Activated CD8-positive, alpha-beta T cell treated with anti-CD3 and anti-CD28 coated beads for 36 hours (primary cell): ENCODE measurements around the gene PROM1. TPM values are rescaled to one million over a fixed set of nuclear protein-coding genes. Genes with fewer than 3 reads are reported as not detected.
A peak's percentile ranks its signal among the peaks of the same experiment; 100 is the strongest.

Source experiments
- ATAC-seq: fragments of 200-7000 bp; cut with Tn5 transposase; one replicate; pipeline ENCODE4 v1.10.0; 2021; ENCODE audit warnings: mild to moderate bottlenecking, moderate library complexity
- CTCF ChIA-PET: fragments of 350-600 bp; sonication (Branson Sonifier 250); formaldehyde crosslinking; loops from one replicate; lab custom pipeline; 2021; ENCODE audit warnings: antibody characterized with exemption; lab: Charles Lee
- POLR2A ChIA-PET: fragments of 350-600 bp; sonication (Branson Sonifier 250); formaldehyde crosslinking; loops from one replicate; lab custom pipeline; 2021; ENCODE audit warnings: antibody characterized with exemption; lab: Charles Lee
- DNase-seq: peaks from one replicate; pipeline ENCODE4 v3.0.0-alpha.2; 2020
- H3K27ac Mint-ChIP-seq: one replicate; pipeline ENCODE4 v1.8.0; 2021; ENCODE audit warnings: mild to moderate bottlenecking, mixed read lengths
- H3K27me3 Mint-ChIP-seq: one replicate; pipeline ENCODE4 v1.8.0; 2021; ENCODE audit warnings: mixed read lengths
- H3K36me3 Mint-ChIP-seq: one replicate; pipeline ENCODE4 v1.8.0; 2021; ENCODE audit warnings: low read depth, mixed read lengths
- H3K4me1 Mint-ChIP-seq: one replicate; pipeline ENCODE4 v1.8.0; 2021; ENCODE audit warnings: low read depth, mixed read lengths
- H3K4me3 Mint-ChIP-seq: one replicate; pipeline ENCODE4 v1.8.0; 2021; ENCODE audit warnings: mild to moderate bottlenecking, moderate library complexity, mixed read lengths
- H3K9me3 Mint-ChIP-seq: one replicate; pipeline ENCODE4 v1.8.0; 2021; ENCODE audit warnings: mixed read lengths
- CTCF ChIP-seq: fragments of 200-600 bp; IDR thresholded peaks from one replicate; pipeline ENCODE4 v1.8.0; 2022; ENCODE audit warnings: antibody characterized with exemption, mild to moderate bottlenecking
- intact Hi-C: fragments of 100-400 bp; cut with micrococcal nuclease; formaldehyde crosslinking; loops from one replicate; pipeline ENCODE4 v1.10.0; 2022
- total RNA-seq, 2 experiments: library from RNA; stranded (reverse); gene quantifications; one replicate each; pipeline ENCODE4 v1.2.3, GENCODE V29; 2021

The PROM1 gene
- total RNA-seq, 2 experiments from 2014 or later, result 0.22 TPM; not detected in 1

- no peak overlapping the region for H3K27ac Mint-ChIP-seq
- no peak for TF ChIP-seq CTCF
- peaks cover 65% of the 10 kb centered on the region for H3K27me3 Mint-ChIP-seq
- ChIA-PET POLR2A (interaction anchor here (0.5 to 1.0 kb wide), 2 partner anchors 72 to 139 kb away, joined by 3 to 4 read pairs; no protein-coding TSS in a partner anchor), CTCF (interaction anchor here (1.2 kb wide), 2 partner anchors 27 to 183 kb away, joined by 3 read pairs; no protein-coding TSS in a partner anchor)
- ATAC-seq (peak; percentile 55), DNase-seq (no peak)
- intact Hi-C loops, result no loop called here
- no peaks in the 10 kb centered on the region for H3K36me3 Mint-ChIP-seq
- peaks cover 19% of the 10 kb centered on the region for H3K4me1 Mint-ChIP-seq
- no peaks in the 10 kb centered on the region for H3K9me3 Mint-ChIP-seq
- peak overlapping the region; percentile 66 for H3K4me3 Mint-ChIP-seq
These were observed 1.8 kb downstream of the PROM1 start for GRCh38 chr4:16082041-16082425.

- POLR2A ChIA-PET, result no interaction called here
- Mint-ChIP-seq H3K4me3 (no peak overlapping the region), H3K36me3 (no peaks in the 10 kb centered on the region), H3K4me1 (peaks cover 18% of the 10 kb centered on the region), H3K27ac (no peak overlapping the region), H3K9me3 (no peaks in the 10 kb centered on the region), H3K27me3 (peaks cover 47% of the 10 kb centered on the region)
- DNase-seq (peak; percentile 7), ATAC-seq (no peak)
- CTCF ChIA-PET, result interaction anchor here (1.7 kb wide), 1 partner anchor 186 kb away, joined by 7 read pairs; no protein-coding TSS in a partner anchor
- TF ChIP-seq CTCF, result no peak
- intact Hi-C loops, result no loop called here
These were observed 4.8 kb downstream of the PROM1 start for GRCh38 chr4:16079046-16079445.

- CTCF ChIA-PET, result interaction anchor here (1.7 kb wide), 1 partner anchor 186 kb away, joined by 7 read pairs; no protein-coding TSS in a partner anchor
- no peak for TF ChIP-seq CTCF
- no peak for ATAC-seq
- Mint-ChIP-seq H3K27me3 (peaks cover 42% of the 10 kb centered on the region), H3K9me3 (no peaks in the 10 kb centered on the region), H3K27ac (no peak overlapping the region), H3K4me3 (no peak overlapping the region), H3K36me3 (no peaks in the 10 kb centered on the region), H3K4me1 (peaks cover 15% of the 10 kb centered on the region)
- POLR2A ChIA-PET, result no interaction called here
- intact Hi-C loops, result no loop called here
- no peak for DNase-seq
These were observed 5.5 kb downstream of the PROM1 start for GRCh38 chr4:16078195-16078760.

GRCh38 chr4:16077786-16078185 is 6.0 kb downstream of the PROM1 start:
- Mint-ChIP-seq H3K27ac (no peak overlapping the region), H3K36me3 (no peaks in the 10 kb centered on the region), H3K4me3 (no peak overlapping the region), H3K4me1 (peaks cover 12% of the 10 kb centered on the region), H3K27me3 (peaks cover 41% of the 10 kb centered on the region), H3K9me3 (no peaks in the 10 kb centered on the region)
- ChIA-PET CTCF (interaction anchor here (1.7 kb wide), 1 partner anchor 187 kb away, joined by 7 read pairs; no protein-coding TSS in a partner anchor), POLR2A (no interaction called here)
- no peak for ATAC-seq
- no peak for DNase-seq
- no peak for TF ChIP-seq CTCF
- intact Hi-C loops, result no loop called here

- Mint-ChIP-seq H3K4me3 (no peak overlapping the region), H3K36me3 (no peaks in the 10 kb centered on the region), H3K27ac (no peak overlapping the region), H3K9me3 (no peaks in the 10 kb centered on the region), H3K4me1 (peaks cover 2% of the 10 kb centered on the region), H3K27me3 (peaks cover 36% of the 10 kb centered on the region)
- TF ChIP-seq CTCF, result no peak
- DNase-seq, result no peak
- ATAC-seq, result no peak
- intact Hi-C loops, result no loop called here
- ChIA-PET POLR2A (no interaction called here), CTCF (interaction anchor here (1.0 kb wide), 1 partner anchor 41 kb away, joined by 3 read pairs; no protein-coding TSS in a partner anchor)
These were observed 7.7 kb downstream of the PROM1 start for GRCh38 chr4:16075975-16076757.
